ENCODE measurements around the gene PRDM2. TPM values are rescaled to one million over a fixed set of nuclear protein-coding genes. Genes with fewer than 3 reads are reported as not detected.

Gene PRDM2
- total and polyA plus RNA-seq, 12 donors = 12.5 to 45.3 (median 30.2) TPM

DNA sequence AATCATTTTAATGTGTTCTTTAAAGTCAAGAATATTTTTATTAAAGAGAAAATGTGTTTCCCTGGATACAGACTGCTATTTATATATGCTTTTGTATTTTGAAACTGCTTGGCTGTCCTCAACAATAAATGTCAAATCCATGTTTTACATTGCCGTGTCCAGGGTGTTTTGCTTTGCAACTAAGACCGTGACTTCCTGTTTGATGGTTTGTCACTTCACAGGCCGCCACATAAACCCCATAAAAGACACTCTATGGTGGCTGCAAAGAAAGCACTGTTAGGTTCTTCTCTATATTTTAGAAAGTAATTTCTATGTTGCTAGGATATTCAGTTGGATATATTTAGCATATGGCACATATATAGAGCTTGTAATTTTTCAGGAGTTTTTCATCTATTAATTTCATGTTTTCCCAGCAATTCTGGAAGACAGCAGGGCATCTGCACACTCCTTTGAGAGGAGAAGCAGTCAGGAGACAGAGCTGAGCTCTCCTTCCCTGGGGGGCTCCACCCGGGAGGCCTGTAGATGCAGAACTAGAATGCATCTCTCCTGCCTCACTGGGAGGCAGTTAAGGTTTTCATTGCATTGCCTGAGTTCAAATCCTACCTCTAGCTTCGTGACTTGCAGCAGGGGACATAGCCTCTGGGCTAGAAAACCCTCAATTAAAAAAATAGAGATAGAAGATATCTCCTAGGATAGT is 33.1 kb downstream of the PRDM2 start:
- H3K4me3 ChIP-seq = no peak overlapping the region
- no peaks in the 10 kb centered on the region for H3K36me3 ChIP-seq (replicated peaks in 1 of 2)
- WGBS, 4 donors = 73 to 78% (median 76%) methylated on average over 5 of the region's 5 CpGs
- no peak for DNase-seq
- intact Hi-C loops (cut with DNase I) = no loop called here
- H3K4me1 ChIP-seq (replicated peaks in 1 of 2) = no peaks in the 10 kb centered on the region
- TF ChIP-seq POLR2A (IDR thresholded peaks at IDR 0.05) = no peak
- TF ChIP-seq, protein P1, sequence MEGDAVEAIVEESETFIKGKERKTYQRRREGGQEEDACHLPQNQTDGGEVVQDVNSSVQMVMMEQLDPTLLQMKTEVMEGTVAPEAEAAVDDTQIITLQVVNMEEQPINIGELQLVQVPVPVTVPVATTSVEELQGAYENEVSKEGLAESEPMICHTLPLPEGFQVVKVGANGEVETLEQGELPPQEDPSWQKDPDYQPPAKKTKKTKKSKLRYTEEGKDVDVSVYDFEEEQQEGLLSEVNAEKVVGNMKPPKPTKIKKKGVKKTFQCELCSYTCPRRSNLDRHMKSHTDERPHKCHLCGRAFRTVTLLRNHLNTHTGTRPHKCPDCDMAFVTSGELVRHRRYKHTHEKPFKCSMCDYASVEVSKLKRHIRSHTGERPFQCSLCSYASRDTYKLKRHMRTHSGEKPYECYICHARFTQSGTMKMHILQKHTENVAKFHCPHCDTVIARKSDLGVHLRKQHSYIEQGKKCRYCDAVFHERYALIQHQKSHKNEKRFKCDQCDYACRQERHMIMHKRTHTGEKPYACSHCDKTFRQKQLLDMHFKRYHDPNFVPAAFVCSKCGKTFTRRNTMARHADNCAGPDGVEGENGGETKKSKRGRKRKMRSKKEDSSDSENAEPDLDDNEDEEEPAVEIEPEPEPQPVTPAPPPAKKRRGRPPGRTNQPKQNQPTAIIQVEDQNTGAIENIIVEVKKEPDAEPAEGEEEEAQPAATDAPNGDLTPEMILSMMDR (IDR thresholded peaks at IDR 0.05) = no peak
- H3K9me3 ChIP-seq (replicated peaks in 1 of 3) = no peaks in the 10 kb centered on the region
- no peak overlapping the region for H3K27ac ChIP-seq
- H3K27me3 ChIP-seq = no peaks in the 10 kb centered on the region

DNA sequence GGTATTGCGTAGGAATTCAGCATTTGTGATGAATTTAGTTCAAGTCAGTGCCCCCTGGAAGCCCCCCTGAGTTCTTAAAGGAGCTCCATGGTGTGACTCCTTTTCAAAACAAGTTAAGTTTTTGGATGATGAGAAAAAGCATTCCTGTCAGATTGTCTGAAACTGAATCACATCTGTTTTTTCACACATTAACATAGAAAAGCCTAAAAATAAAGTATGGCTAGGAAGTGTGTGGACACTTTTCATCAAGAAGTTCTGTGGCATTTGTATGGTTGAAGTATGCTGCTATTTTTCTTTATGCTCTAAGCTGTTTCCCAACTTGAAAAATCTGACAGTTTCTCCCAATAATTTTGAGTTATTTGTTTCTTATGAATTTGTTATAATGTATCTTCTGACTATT is 33.7 kb downstream of the PRDM2 start:
- 85 to 93% (median 91%) methylated on average over 1 of the region's 1 CpG for WGBS, 4 donors
- intact Hi-C loops (cut with DNase I) = no loop called here
- no peak for TF ChIP-seq POLR2A (IDR thresholded peaks at IDR 0.05)
- TF ChIP-seq, protein P1 (IDR thresholded peaks at IDR 0.05) = no peak
- DNase-seq = no peak
- no peak overlapping the region for H3K27ac ChIP-seq
- no peak overlapping the region for H3K4me3 ChIP-seq
- H3K27me3 ChIP-seq = no peaks in the 10 kb centered on the region
- H3K9me3 ChIP-seq (replicated peaks in 1 of 3) = no peaks in the 10 kb centered on the region
- H3K36me3 ChIP-seq (replicated peaks in 1 of 2) = no peaks in the 10 kb centered on the region
- H3K4me1 ChIP-seq (replicated peaks in 1 of 2) = no peaks in the 10 kb centered on the region

DNA sequence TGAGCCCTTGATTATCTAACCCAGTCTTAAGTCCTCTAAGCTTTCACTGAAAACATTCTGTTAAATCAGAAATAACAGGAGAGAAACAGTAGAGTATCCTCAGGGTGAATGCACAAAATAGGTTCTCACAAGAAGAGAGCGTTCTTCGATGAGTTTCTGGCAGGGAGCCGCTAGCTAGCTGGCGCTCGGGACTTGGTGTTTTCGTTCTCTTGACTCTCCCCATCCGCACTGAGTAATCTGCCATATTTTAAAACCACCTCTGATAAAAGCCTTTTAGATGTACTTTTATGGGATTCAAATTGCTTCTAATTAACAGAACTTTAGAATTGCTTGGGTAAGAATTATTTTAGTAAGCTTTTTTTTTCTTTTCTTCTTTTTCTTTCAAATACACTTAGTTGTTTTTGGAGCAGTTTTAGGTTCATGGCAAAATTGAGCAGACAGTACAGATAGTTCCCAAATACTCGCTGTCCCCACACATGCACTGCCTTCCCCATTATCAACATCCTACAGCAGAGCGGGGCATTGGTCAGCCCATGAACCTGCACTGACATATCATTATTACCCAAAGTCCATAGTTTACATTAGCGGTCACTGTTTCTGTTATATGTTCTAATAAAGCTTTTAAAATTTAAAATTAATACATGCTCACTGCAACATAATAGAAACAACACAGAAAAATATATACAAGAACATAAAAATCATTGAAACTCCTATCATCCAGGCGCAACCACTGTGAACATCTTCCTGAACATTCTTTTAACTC is 35.4 kb downstream of the PRDM2 start:
- intact Hi-C loops (cut with DNase I) = no loop called here
- Histone ChIP-seq H3K4me3 (no peak overlapping the region), H3K36me3 (replicated peaks in 1 of 2) (no peaks in the 10 kb centered on the region), H3K9me3 (replicated peaks in 1 of 3) (no peaks in the 10 kb centered on the region), H3K27me3 (no peaks in the 10 kb centered on the region), H3K27ac (no peak overlapping the region), H3K4me1 (replicated peaks in 1 of 2) (no peaks in the 10 kb centered on the region)
- WGBS, 4 donors = 96 to 98% (median 96%) methylated on average over 11 of the region's 11 CpGs
- DNase-seq = no peak
- TF ChIP-seq POLR2A (IDR thresholded peaks at IDR 0.05) = no peak
- TF ChIP-seq, protein P1 (IDR thresholded peaks at IDR 0.05) = no peak

DNA sequence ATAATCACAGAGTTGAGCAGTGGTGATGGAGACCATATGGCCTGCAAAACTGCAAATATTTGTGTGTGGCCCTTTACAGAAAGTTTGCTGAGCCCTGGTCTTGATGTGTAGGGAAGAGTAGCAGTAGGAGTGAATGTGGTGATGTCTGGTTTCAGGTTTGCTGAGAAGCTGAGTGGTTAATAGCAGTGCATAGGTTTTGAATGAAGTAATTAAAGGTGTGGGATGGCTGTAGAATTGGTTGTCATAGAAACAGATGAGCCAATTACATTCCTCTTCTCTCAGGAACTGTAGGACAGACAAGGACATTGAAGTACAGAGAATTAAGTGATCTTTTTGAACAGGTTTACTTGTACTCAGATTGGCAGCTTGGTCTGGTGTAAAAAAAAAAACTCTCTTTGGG is 37.4 kb downstream of the PRDM2 start:
- H3K36me3 ChIP-seq (replicated peaks in 1 of 2) = no peaks in the 10 kb centered on the region
- H3K9me3 ChIP-seq (replicated peaks in 1 of 3) = no peaks in the 10 kb centered on the region
- no peaks in the 10 kb centered on the region for H3K4me1 ChIP-seq (replicated peaks in 1 of 2)
- no peak for DNase-seq
- TF ChIP-seq POLR2A (IDR thresholded peaks at IDR 0.05) = no peak
- TF ChIP-seq, protein P1 (IDR thresholded peaks at IDR 0.05) = no peak
- H3K4me3 ChIP-seq = no peak overlapping the region
- no peaks in the 10 kb centered on the region for H3K27me3 ChIP-seq
- H3K27ac ChIP-seq = no peak overlapping the region
- intact Hi-C loops (cut with DNase I) = no loop called here
